ENCODE measurements around the gene IFRD1.

Gene IFRD1

DNA sequence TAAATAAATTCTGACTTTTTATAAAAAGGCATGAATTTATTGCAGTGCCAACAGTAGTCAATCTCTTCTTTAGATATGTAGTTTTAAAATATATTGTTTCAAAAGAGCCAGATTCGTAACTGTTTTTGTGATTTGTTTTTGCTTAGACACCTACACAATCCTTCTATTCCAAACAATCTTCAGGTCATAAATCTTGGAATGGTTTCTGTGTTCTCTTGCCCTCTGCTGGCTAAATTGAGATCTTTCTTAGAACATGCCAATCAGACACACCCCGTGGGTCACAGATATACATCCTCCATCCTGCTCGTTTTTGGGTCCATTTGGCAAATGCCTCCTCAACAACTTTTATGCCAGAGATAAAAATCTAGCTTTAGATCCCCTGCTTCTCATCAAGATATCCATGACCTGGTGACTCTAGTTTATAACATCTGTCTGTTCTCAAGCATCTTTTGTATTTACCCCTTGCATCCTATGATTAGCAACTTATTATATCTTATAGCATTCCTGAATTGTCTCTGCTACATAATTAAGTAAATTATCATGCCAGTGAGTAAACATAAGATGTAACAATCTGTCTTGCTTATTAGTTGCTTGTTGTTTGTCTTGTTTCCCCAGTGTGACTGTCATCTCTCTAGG is 35.3 kb upstream of the IFRD1 start:
- DNase-seq (ENCODE audit: low read depth): peak; percentile 66
- H3K4me3 ChIP-seq (ENCODE audit: low read length): no peak overlapping the region
- TF ChIP-seq, protein P1, sequence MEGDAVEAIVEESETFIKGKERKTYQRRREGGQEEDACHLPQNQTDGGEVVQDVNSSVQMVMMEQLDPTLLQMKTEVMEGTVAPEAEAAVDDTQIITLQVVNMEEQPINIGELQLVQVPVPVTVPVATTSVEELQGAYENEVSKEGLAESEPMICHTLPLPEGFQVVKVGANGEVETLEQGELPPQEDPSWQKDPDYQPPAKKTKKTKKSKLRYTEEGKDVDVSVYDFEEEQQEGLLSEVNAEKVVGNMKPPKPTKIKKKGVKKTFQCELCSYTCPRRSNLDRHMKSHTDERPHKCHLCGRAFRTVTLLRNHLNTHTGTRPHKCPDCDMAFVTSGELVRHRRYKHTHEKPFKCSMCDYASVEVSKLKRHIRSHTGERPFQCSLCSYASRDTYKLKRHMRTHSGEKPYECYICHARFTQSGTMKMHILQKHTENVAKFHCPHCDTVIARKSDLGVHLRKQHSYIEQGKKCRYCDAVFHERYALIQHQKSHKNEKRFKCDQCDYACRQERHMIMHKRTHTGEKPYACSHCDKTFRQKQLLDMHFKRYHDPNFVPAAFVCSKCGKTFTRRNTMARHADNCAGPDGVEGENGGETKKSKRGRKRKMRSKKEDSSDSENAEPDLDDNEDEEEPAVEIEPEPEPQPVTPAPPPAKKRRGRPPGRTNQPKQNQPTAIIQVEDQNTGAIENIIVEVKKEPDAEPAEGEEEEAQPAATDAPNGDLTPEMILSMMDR (IDR thresholded peaks at IDR 0.05; ENCODE audit: insufficient read depth, low read depth, low read length, missing control alignments): peak; percentile 70

DNA sequence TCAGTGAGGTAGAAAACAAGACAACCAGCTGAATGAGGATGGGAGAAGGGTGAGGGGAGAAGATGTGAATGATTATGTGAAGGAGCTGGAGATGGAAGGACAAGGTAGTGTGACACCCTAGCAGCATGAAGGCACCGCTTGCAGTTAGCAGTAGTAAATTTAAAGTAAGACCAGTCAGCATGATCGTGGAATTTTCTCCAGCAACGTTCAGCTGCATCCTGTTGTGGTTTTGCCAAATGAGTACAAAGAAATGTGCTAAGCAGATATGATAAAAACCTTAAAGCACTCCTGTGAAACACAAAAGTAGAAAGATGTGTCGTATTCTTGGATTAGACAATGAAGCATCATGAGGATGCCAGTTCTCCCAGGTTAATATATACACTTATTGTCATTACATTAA is 34.1 kb upstream of the IFRD1 start:
- no peak overlapping the region for H3K4me3 ChIP-seq (ENCODE audit: low read length)
- TF ChIP-seq, protein P1 (IDR thresholded peaks at IDR 0.05; ENCODE audit: insufficient read depth, low read depth, low read length, missing control alignments): no peak
- DNase-seq (ENCODE audit: low read depth): no peak

DNA sequence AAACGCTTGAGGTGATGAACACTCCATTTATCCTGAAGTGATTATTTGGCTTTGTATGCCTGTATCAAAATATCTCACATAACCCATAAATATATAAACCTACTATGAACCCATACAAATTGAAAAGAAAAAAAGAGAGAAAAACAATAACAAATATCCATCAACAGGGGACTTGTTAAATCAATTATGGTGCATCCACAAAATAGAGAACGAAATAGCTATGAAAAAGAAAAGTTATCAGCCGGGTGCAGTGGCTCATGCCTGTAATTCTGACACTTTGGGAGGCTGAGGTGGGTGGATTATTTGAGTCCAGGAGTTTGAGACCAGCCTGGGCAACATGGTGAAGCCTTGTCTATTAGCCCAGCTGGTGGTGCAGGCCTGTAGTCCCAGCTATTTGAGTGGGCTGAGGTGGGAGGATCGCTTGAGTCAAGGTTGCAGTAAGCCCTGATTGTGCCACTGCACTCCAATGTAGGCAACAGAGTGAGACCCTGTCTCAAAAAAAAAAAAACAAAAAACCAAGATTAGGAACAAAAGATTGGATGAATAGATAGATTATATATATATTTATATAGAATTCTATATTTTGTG is 30.6 kb upstream of the IFRD1 start:
- no peak for DNase-seq (ENCODE audit: low read depth)
- no peak overlapping the region for H3K4me3 ChIP-seq (ENCODE audit: low read length)
- TF ChIP-seq, protein P1 (IDR thresholded peaks at IDR 0.05; ENCODE audit: insufficient read depth, low read depth, low read length, missing control alignments): no peak

DNA sequence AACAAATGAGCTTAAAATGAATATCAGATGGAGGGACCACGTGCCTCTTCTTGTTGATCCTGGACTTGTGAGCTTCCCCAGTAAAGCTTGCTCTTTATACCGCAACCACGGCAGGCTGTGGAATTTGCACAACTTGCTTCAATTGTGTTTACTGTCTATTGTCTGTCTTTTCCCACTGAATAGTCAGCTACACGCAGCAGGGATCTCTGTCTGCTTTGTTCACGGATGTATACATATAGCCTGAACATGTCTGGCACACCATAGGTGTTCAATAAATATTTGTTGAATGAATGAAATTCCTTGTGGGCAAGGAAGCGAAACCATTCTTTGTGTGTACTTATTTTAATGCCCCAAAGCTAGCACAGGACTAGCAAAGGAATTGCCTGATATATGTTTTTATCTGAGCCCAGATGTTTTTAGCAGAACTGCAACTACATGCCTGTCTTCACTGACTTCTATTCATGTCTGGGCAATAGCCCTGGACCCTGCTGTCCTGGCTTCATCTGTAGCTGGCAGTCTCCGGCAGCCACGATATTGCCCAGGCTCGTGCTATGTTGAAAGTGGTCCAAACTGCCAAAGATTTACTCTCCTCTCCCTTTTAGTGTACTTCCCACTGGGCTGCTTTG is 29.9 kb upstream of the IFRD1 start:
- TF ChIP-seq, protein P1 (IDR thresholded peaks at IDR 0.05; ENCODE audit: insufficient read depth, low read depth, low read length, missing control alignments): no peak
- DNase-seq (ENCODE audit: low read depth): peak; percentile 74
- H3K4me3 ChIP-seq (ENCODE audit: low read length): no peak overlapping the region

DNA sequence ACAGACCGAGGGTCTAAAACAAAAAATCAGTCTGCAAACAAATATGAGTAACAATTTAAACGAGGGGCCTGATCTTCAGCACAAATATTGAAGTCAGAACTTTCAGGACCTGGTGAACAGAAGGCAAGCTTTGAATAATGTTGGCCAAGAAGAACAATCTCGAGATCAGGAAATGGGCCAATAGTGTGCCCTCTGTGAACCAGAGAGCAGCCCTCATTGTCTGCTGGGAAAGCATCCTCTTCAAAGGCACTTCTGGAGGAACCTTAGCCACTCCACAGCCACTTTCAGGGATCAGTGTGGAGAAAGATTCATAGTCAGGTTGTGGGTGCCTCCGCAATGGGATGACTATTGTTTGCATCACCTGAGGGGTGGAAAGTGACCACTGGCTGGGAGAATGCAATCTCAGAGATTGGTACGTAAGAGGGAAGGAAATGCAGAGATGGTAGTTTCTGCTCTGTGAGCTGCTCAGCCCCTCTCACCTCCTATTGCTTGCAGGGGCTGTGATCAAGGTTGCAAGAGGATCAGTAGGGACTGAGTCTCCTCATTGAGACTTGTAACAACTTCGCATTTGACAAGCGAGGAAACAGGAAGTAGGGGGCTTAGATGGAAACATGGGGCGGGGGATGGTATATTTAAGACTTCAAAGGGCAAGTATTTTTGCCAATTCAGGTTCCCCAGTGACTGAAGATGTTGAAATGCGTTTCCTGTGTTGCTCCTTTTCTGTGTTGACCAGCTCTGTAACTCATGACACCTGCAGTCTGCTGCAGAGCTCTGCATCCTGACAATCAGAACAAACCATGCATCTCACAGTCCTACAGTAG is 28.4 kb upstream of the IFRD1 start:
- TF ChIP-seq, protein P1 (IDR thresholded peaks at IDR 0.05; ENCODE audit: insufficient read depth, low read depth, low read length, missing control alignments): no peak
- DNase-seq (ENCODE audit: low read depth): peak; percentile 39
- H3K4me3 ChIP-seq (ENCODE audit: low read length): no peak overlapping the region

DNA sequence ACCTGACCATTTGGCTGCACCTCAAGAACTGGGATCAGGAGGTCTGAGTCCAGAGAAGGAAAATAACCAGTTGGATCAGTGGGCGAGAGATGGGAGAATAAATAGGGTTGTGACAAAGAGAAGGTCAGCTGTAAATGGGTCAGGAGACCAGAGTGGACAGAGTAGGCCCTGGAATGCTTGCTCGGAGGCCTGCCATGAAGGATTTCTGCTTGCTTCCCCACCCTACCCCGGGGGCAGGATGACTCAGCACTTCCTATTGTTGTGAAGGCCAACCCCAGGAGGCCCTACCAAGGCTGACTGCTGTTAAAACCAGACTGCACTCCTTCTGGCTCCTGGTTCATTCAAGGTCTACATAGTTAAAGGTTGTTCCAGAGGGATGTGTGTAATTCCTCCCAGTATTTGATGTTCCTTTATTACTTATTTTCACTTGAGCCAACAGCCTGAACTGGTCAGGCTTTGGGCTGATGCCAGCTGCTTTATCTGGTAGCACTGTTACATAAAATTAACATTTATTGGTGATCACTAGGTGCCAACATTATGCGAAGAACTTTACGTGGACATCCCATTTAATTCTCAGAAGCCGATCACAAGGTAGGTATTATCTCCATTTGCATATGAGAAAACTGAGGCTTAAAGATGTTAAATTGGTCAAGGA is 27.3 kb upstream of the IFRD1 start:
- TF ChIP-seq, protein P1 (IDR thresholded peaks at IDR 0.05; ENCODE audit: insufficient read depth, low read depth, low read length, missing control alignments): no peak
- H3K4me3 ChIP-seq (ENCODE audit: low read length): no peak overlapping the region
- peak; percentile 94 for DNase-seq (ENCODE audit: low read depth)
